Activated naive CD4-positive, alpha-beta T cell treated with Interleukin-2 at 50 U/mL for 16 hours (primary cell): ENCODE measurements around the gene TERT.
"Not testable (repeated sequence)": the region's sequence is repeated elsewhere in the genome, so short reads cannot be mapped to it uniquely, and the experiment has no call there.

ENCODE experiments used
- DNase-seq: peaks from one replicate; pipeline ENCODE4 v3.0.0-alpha.2; 2020

TERT gene

DNA sequence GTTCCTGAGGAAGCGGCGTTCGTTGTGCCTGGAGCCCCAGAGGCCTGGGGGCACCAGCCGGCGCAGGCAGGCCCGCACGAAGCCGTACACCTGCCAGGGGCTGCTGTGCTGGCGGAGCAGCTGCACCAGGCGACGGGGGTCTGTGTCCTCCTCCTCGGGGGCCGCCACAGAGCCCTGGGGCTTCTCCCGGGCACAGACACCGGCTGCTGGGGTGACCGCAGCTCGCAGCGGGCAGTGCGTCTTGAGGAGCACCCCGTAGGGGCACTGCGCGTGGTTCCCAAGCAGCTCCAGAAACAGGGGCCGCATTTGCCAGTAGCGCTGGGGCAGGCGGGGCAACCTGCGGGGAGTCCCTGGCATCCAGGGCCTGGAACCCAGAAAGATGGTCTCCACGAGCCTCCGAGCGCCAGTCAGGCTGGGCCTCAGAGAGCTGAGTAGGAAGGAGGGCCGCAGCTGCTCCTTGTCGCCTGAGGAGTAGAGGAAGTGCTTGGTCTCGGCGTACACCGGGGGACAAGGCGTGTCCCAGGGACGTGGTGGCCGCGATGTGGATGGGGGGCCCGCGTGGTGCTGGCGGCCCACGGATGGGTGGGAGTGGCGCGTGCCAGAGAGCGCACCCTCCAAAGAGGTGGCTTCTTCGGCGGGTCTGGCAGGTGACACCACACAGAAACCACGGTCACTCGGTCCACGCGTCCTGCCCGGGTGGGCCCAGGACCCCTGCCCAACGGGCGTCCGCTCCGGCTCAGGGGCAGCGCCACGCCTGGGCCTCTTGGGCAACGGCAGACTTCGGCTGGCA is 1.3 kb downstream of the TERT start:
- DNase-seq, result no peak

DNA sequence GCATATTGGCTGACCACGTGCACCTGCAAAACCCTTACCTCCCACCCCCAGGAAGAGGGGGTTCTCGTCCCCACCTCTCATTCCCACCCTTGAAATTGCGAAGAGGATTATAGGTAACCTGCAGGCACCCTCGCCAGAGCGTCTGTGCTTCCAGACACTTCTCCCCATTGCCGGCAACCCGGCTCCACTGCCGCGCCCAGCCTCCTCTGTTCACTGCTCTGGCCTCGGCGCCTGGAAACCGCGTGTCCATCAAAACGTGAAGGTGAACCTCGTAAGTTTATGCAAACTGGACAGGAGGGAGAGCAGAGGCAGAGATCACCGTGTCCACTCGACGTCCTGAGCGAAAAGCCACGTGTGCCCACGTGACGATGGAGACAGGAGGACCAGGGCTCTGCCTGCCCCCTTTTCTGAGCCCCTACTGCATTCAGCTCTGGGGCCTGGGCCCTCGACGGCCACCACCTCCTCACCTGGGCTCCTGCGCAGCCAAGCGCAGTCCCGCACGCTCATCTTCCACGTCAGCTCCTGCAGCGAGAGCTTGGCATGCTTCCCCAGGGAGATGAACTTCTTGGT is 1.9 kb downstream of the TERT start:
- no peak for DNase-seq

DNA sequence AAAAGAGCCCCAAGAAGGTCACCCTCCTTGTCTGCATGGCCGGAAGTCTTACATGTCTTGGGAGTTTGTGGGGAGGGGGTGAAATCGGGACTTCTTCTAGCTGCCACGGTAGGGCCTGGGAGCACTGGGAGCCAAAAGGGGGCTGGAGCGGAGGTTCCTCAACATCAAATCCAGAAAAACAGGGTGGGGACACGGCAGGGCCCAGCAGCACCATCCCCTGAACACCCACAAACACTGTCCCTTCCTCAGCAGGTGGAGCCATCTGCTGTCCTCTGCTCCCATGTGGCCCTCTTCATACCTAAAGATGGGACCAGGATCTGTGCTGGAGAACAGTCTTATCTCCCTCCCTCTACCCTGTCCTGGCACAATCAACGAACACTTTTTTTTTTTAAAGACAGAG is 2.7 kb downstream of the TERT start:
- DNase-seq, result no peak

DNA sequence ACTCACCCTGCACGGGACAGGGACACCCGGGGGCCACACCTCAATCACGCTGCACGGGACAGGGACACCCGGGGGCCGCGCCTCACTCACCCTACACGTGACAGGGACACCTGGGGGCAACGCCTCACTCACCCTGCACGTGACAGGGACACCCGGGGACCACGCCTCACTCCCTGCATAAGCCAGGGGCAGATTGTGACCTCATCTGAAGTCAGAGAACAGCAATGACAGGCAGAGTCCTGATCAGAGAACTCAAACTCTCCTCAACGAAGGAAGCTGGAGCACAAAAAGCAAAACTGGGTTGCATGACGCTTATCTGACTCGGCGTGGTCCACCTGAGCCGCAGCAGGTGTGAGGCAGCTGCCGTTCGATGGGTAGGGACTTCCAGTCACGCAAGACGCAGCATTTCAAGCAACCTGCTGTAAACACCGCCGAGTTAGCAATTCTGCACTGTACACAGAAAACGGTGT is 3.2 kb downstream of the TERT start:
- no peak for DNase-seq

DNA sequence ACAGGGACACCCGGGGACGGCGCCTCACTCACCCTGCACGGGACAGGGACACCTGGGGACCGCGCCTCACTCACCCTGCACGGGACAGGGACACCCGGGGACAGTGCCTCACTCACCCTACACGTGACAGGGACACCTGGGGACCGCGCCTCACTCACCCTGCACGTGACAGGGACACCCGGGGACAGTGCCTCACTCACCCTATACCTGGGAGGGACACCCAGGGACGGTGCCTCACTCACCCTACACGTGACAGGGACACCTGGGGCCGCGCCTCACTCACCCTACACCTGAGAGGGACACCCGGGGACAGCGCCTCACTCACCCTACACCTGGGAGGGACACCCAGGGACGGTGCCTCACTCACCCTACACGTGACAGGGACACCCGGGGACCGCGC is 3.9 kb downstream of the TERT start:
- not testable (repeated sequence) for DNase-seq

DNA sequence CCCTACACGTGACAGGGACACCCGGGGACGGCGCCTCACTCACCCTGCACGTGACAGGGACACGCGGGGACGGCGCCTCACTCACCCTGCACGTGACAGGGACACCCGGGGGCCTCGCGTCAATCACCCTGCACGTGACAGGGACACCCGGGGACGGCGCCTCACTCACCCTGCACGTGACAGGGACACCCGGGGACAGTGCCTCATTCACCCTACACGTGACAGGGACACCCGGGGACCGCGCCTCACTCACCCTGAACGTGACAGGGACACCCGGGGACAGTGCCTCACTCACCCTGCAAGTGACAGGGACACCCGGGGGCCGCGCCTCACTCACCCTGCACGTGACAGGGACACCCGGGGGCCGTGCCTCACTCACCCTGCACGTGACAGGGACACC is 5.3 kb downstream of the TERT start:
- not testable (repeated sequence) for DNase-seq

DNA sequence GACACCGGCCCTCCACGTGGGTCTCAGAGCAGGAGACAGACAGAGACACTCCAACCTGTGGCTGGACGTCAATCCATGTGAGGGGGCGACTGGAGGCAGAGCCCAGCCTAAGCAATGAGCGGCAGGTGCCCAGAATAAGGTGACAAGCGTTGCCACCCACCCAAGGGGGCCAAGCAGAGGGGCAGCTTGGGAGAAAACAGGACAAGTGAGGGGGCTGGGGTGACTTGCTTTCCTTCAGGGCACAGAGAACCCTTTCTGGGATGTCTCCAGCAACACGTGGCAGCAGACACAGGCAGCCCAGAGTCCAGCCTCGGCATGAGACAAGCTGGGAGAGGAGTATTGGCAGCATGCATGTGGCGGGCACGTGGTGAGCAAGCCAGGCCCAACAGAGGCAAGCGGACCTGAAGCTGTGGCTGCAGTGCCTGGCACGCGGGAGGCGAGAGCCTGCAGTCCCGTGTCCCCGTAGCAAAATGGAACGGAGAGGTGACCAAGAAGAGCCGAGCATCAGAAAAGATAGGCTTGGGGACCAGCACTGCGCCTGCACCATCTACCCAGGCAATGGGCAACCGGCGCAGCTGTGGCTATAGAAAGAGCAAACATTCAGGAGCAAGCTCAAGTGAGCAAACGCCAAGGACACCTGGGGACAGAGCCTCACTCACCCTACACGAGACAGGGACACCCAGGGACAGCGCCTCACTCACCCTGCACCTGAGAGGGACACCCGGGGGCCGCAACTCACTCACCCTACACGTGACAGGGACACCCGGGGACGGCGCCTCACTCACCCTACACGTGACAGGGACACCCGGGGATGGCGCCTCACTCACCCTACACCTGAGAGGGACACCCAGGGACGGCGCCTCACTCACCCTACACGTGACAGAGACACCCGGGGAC is 6.2 kb downstream of the TERT start:
- no peak for DNase-seq

DNA sequence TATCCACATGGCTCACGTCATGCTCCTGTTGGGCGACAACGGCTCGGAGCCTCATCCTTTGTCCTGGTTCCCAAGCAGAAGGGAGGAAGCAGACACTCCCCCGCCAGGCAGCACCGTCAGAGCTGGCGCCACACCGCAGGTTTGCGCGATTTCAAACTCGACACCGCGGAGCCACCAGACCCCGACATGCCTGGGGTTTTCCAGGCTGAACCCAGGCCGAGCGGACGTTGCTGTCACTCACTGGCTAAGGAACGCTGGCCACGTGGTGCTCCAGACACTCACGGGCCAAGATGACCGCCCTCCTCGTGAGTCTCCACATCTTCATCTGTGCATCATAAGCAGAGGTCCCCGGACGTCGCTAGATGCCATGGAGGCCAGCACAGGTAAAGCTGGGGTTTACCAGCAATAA is 9.0 kb downstream of the TERT start:
- no peak for DNase-seq

DNA sequence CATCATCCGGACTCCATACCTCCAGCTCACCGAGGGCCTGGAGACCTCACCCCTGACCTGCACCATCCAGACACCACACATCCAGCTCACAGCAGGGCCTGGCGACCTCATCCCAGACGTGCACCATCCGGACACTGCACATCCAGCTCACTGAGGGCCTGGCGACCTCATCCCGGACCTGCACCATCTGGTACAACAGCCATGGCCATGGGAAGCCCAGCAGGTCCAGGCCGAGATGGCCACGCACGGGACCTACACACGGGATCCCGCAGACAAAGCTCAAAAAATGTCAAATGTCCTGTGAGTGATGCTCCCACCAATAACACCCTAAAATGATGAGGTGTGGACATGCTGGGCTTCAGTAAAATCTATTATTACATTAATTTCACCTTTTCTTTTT is 9.7 kb downstream of the TERT start:
- DNase-seq, result no peak

DNA sequence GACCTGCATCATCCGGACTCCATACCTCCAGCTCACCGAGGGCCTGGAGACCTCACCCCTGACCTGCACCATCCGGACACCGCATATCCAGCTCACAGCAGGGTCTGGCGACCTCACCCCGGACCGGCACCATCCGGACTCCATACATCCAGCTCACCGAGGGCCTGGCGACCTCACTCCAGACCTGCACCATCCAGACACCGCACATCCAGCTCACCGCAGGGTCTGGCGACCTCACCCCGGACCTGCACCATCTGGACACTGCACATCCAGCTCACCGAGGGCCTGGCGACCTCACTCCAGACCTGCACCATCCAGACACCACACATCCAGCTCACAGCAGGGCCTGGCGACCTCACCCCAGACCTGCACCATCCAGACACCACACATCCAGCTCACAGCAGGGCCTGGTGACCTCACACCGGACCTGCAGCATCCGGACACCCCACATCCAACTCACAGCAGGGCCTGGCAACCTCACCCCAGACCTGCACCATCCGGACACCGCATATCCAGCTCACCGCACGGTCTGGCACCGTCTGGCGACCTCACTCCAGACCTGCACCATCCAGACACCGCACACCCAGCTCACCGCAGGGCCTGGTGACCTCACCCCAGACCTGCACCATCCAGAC is 10.4 kb downstream of the TERT start:
- DNase-seq, result not testable (repeated sequence)

DNA sequence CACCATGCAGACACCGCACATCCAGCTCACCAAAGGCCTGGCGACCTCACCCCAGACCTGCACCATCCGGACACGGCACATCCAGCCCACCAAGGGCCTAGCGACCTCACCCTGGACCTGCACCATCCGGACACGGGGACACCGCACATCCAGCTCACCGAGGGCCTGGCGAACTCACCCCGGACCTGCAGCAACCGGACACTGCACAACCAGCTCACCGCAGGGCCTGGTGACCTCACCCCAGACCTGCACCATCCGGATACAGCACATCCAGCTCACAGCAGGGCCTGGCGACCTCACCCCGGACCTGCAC is 11.2 kb downstream of the TERT start:
- not testable (repeated sequence) for DNase-seq

DNA sequence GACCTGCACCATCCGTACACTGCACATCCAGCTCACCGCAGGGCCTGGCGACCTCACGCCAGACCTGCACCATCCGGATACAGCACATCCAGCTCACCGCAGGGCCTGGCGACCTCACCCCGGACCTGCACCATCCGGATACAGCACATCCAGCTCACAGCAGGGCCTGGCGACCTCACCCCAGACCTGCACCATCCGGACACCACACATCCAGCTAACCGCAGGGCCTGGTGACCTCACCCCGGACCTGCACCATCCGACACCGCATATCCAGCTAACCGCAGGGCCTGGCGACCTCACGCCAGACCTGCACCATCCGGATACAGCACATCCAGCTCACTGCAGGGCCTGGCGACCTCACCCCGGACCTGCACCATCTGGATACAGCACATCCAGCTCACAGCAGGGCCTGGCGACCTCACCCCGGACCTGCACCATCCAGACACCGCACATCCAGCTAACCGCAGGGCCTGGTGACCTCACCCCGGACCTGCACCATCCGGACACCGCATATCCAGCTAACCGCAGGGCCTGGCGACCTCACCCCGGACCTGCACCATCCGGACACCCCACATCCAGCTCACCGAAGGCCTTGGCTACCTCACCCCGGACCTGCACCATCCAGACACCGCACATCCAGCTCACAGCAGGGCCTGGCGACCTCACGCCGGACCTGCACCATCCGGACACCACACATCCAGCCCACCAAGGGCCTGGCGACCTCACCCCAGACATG is 11.7 kb downstream of the TERT start:
- not testable (repeated sequence) for DNase-seq

DNA sequence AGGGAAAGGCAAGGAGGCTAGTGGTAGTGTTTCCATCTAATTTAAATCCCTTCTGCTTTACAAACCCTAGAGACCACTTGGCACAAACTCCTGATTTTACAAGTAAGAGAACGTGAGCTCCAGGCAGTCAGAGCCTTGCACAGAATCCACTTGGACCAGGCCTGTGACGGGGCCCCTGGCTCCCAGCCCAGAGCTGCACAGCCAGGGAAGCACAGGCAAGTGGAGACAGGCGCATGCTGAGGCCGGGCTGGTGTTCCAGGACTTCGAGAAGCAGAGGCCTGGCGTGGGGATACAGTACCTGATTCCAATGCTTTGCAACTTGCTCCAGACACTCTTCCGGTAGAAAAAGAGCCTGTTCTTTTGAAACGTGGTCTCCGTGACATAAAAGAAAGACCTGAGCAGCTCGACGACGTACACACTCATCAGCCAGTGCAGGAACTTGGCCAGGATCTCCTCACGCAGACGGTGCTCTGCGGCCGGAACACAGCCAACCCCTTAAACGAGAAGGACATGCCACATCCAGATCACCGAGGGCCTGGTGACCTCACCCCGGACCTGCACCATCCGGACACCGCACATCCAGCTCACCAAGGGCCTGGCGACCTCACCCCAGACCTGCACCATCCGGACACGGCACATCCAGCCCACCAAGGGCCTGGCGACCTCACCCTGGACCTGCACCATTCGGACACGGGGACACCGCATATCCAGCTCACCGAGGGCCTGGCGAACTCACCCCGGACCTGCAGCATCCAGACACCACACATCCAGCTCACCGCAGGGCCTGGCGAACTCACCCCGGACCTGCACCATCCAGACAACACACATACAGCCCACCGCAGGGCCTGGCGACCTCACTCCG is 12.5 kb downstream of the TERT start:
- DNase-seq, result no peak

DNA sequence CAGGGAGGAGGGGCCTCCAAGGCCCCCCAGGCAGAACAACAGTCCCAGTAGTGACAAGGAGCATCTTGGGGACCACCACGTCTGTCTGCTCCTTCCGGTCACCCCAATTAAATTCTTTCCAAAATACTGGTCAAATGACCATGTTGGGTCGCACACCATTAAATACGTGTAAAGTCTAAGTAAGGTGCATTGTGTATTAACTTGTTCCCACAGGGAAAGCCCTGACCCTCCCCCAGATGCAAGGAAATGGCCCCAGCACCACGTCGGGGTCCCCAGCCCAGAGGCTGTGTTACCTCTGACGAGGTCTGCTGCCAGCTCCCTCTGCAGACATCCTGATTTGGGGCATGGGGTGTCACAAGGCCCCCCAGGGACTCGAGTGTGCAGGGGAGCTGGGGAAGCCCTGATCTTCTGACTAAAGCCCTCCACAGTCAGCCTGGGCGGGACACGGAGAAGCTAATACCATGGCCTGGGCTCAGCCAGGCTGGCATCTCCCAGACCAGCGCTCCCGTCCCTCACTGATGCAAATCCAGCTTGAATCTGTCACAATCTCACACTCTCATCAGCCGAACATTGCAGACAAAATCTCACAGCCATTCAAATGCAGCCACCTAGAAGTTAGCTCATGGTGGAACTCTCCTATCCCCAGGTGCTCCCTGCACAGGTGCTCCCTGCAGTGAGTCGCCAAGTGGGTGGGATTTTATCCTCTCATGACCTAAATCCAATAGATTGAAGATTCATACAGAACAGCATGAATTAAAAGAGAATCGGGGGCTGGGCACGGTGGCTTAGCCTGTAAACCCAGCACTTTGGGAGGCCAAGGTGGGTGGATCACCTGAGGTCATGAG is 13.6 kb downstream of the TERT start:
- no peak for DNase-seq

DNA sequence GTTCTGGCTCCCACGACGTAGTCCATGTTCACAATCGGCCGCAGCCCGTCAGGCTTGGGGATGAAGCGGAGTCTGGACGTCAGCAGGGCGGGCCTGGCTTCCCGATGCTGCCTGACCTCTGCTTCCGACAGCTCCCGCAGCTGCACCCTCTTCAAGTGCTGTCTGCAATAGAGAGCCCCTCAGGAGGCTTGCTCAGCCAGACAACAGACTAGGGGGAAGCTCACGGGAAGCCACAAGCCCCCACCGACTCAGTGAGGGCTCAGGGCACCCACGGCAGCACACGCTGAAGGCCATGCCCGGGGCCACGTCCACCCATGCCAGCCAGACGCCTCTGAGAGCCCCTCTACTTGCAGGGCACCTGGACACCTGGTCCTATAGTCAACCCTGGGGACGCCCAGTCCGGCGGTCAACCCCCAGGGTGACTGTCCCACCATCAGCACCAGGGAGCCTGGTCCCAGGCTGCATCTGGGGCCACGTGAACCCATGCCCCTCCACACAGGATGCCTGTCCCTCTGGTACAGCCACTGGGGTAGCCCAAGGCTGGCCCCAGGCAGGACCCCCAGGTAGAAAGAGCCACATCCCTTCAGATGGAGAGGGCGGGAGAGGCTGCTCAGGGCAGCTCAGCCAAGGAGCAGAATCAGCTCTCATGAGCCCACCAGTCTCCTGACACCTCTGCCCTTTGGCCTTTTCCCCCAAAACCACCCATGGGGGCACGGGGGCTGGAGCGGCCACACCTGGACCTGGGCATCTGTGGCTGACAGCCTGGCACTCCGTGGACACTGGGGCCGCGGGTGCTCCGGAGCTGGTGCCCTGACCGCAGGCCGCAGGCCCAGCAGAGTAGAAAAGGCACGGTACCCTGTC is 14.5 kb downstream of the TERT start:
- DNase-seq, result no peak

DNA sequence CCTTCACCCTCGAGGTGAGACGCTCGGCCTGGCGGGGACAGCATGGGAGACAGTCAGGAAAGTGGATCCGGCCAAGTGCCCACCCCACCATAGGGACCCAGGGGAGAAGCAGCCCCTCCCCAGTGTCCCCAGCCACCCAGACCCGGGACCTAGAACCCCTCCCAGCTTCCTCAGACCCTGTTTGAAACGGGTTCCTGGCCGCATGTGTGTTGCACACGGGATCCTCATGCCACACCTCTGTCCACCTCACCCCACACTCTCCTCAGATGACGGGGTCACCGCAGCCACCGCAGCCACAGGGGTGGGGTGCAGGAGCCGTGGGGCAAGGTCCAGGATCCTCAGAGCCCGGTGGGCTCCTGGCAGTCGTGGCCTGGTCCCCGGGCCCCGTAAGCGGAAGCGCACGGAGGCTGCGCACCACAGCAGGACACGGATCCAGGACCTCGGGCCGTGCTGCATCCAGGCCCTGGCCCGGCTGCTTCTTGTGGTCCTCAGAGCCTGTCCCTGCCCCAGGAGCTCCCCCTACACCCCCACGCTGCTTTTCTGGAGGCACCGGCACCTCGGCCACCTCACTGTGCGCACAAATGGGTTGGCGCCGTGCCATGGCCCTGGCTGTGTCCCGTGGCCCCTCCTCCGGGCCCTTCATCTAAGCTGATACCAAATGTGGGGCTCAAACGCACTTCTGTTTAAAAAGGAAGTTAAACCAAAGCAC is 15.3 kb downstream of the TERT start:
- no peak for DNase-seq

DNA sequence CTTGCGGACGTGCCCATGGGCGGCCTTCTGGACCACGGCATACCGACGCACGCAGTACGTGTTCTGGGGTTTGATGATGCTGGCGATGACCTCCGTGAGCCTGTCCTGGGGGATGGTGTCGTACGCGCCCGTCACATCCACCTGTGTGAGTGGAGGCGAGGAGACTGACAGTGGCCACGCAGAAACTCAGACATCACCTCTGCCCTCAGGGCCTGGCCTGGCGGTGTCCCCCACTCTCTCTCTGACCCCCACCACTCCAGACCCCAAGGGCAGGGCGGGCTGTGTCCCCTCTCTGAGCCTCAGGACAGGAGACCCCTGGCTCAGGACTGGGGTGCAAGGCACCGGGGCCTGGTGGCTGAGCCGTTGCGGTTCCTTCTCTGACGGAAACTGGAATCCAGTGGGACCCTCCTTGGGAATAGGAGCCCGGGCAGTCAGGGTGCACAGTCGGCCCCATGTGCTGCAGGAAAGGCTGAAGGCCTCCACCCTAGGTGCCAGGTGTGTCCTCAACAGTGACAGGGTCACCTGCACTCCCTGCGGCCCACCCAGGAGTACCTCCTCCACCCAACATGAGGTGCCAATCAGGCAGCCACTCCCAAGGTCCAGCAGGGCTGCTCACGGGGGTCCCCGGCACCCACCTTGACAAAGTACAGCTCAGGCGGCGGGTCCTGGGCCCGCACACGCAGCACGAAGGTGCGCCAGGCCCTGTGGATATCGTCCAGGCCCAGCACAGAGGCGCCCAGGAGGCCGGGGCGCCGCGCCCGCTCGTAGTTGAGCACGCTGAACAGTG is 16.0 kb downstream of the TERT start:
- no peak for DNase-seq

DNA sequence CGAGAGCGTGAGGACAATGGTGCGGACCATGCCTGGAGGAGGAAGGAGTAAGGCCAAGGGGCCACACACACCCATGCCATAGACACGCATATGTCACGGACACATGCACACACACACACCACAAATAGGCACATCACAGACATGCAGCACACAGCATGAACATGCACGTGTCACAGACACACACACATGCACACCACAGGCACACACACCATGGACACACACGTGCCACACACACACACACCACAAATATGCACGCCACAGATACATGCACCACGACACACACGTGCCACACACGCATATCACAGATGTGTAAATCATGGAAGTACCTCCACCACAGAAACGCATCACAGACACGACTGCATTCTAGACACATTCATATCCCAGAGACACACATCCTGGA is 16.7 kb downstream of the TERT start:
- DNase-seq, result no peak
